Panc1 (cell line): ENCODE results near the gene PRR5L. TPM values are rescaled to one million over a fixed set of nuclear protein-coding genes. Genes with fewer than 3 reads are reported as not detected.

Experiments
- ATAC-seq: fragments of 200-7000 bp; cut with Tn5 transposase; 2 replicates; pipeline ENCODE4 v1.9.1; 2020; ENCODE audit warnings: mild to moderate bottlenecking, moderate library complexity
- BruUV-seq: library from RNA; stranded (reverse); fragments of 400-500 nt; replicated peaks from 2 replicates; lab custom pipeline; 2021; lab: Mats Ljungman, UMichigan
- CTCF ChIA-PET: fragments of 300-600 bp; sonication (Branson Sonifier 250); formaldehyde crosslinking; loops from one replicate; lab custom pipeline; 2022; ENCODE audit warnings: antibody characterized with exemption; lab: Charles Lee
- POLR2A ChIA-PET: fragments of 300-600 bp; sonication (Branson Sonifier 250); formaldehyde crosslinking; loops from one replicate; lab custom pipeline; 2022; ENCODE audit warnings: antibody characterized with exemption; lab: Charles Lee
- DNase-seq: peaks from one replicate; pipeline ENCODE4 v3.0.0-alpha.2; 2010; ENCODE audit warnings: low read depth, low spot score
- H3K27ac ChIP-seq: 2 replicates; pipeline ENCODE4 v1.5.1; 2011; ENCODE audit warnings: mild to moderate bottlenecking, low read length, inconsistent platforms
- H3K27me3 ChIP-seq: fragments of 200-500 bp; sonication (Bioruptor generic); 2 replicates; pipeline ENCODE4 v1.6.0; 2014; ENCODE audit warnings: low read length, inconsistent platforms; ENCODE audit not compliant: control insufficient read depth, insufficient read depth
- H3K36me3 ChIP-seq: fragments of 200-500 bp; sonication (Bioruptor generic); 2 replicates; pipeline ENCODE4 v1.5.1; 2014; ENCODE audit warnings: inconsistent platforms, mild to moderate bottlenecking, low read length, moderate library complexity; ENCODE audit not compliant: control insufficient read depth, insufficient read depth
- H3K4me1 ChIP-seq: 2 replicates; pipeline ENCODE4 v1.5.1; 2011; ENCODE audit warnings: inconsistent platforms, mild to moderate bottlenecking, low read length, moderate library complexity; ENCODE audit not compliant: control insufficient read depth, insufficient read depth
- H3K4me3 ChIP-seq, 2 experiments: 2 replicates each; pipeline ENCODE4 v1.5.1; 2011 to 2012; ENCODE audit warnings: low read depth in 2 of 2, low read length in 2 of 2, mild to moderate bottlenecking in 2 of 2, inconsistent platforms in 1 of 2, moderate library complexity in 1 of 2
- H3K9me3 ChIP-seq: fragments of 200-500 bp; sonication (Bioruptor generic); 2 replicates; pipeline ENCODE4 v1.5.1; 2014; ENCODE audit warnings: low read depth, mild to moderate bottlenecking, inconsistent platforms, low read length, moderate library complexity; ENCODE audit not compliant: control insufficient read depth, insufficient read depth
- CTCF ChIP-seq: fragments of 450-650 bp; IDR thresholded peaks from 2 replicates; pipeline ENCODE4 v1.5.1; 2017; ENCODE audit warnings: mild to moderate bottlenecking
- POLR2AphosphoS5 ChIP-seq: IDR thresholded peaks from 2 replicates; pipeline ENCODE4 v1.6.1; 2012; ENCODE audit warnings: mild to moderate bottlenecking, low read depth, low read length, moderate library complexity
- SIN3A ChIP-seq: IDR thresholded peaks from 2 replicates; pipeline ENCODE4 v1.6.1; 2012; ENCODE audit warnings: low read depth, mild to moderate bottlenecking, low read length, moderate library complexity, borderline replicate concordance; ENCODE audit not compliant: insufficient read depth
- TCF7L2 ChIP-seq: IDR thresholded peaks from 2 replicates; pipeline ENCODE4 v1.6.1; 2011; ENCODE audit warnings: mild to moderate bottlenecking, low read depth, low read length, inconsistent platforms
- in situ Hi-C: cut with HindIII; loops from 2 replicates; pipeline ENCODE4 v1.10.0; 2016; ENCODE audit warnings: low sequenced_read_pairs, low pct_unique_long_range_greater_than_20kb
- intact Hi-C: fragments of 100-400 bp; cut with micrococcal nuclease; formaldehyde crosslinking; loops from one replicate; pipeline ENCODE4 v1.10.0; 2022; ENCODE audit not compliant: unreplicated experiment
- total RNA-seq: library from RNA; stranded (reverse); gene quantifications from one replicate; pipeline ENCODE4 v1.2.1, GENCODE V29; 2021; ENCODE audit not compliant: unreplicated experiment
- TF ChIP-seq, protein P1 (sequence below), 2 experiments: IDR thresholded peaks; 2 replicates each; pipeline ENCODE4 v1.6.1; 2011 to 2012; ENCODE audit warnings: low read depth in 2 of 2, control low read depth in 1 of 2, low read length in 1 of 2, mild to moderate bottlenecking in 1 of 2, moderate library complexity in 1 of 2; ENCODE audit not compliant: insufficient read depth in 1 of 2

The PRR5L gene
- total RNA-seq, 1 experiment from 2014 or later, result 0.36 TPM

- no peaks in the 10 kb centered on the region for H3K9me3 ChIP-seq
- POLR2A ChIA-PET, result interaction anchor here (0.6 kb wide), 1 partner anchor 232 kb away, joined by 4 read pairs; no protein-coding TSS in a partner anchor
- H3K4me3 ChIP-seq, result no peak overlapping the region
- CTCF ChIA-PET, result no interaction called here
- no peaks in the 10 kb centered on the region for H3K4me1 ChIP-seq
- intact Hi-C loops, result no loop called here
- TF ChIP-seq CTCF (no peak), SIN3A (no peak), POLR2AphosphoS5 (no peak), TCF7L2 (no peak)
- TF ChIP-seq, protein P1, sequence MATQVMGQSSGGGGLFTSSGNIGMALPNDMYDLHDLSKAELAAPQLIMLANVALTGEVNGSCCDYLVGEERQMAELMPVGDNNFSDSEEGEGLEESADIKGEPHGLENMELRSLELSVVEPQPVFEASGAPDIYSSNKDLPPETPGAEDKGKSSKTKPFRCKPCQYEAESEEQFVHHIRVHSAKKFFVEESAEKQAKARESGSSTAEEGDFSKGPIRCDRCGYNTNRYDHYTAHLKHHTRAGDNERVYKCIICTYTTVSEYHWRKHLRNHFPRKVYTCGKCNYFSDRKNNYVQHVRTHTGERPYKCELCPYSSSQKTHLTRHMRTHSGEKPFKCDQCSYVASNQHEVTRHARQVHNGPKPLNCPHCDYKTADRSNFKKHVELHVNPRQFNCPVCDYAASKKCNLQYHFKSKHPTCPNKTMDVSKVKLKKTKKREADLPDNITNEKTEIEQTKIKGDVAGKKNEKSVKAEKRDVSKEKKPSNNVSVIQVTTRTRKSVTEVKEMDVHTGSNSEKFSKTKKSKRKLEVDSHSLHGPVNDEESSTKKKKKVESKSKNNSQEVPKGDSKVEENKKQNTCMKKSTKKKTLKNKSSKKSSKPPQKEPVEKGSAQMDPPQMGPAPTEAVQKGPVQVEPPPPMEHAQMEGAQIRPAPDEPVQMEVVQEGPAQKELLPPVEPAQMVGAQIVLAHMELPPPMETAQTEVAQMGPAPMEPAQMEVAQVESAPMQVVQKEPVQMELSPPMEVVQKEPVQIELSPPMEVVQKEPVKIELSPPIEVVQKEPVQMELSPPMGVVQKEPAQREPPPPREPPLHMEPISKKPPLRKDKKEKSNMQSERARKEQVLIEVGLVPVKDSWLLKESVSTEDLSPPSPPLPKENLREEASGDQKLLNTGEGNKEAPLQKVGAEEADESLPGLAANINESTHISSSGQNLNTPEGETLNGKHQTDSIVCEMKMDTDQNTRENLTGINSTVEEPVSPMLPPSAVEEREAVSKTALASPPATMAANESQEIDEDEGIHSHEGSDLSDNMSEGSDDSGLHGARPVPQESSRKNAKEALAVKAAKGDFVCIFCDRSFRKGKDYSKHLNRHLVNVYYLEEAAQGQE (IDR thresholded peaks at IDR 0.05; ENCODE audit: insufficient read depth in 1 of 2, low read depth in 2 of 2, low read length in 1 of 2), result no peak
- H3K27me3 ChIP-seq, result peaks cover 4% of the 10 kb centered on the region
- BruUV-seq, result no TSS peak
- no peak overlapping the region for H3K27ac ChIP-seq
- in situ Hi-C loops, result no loop called here
- DNase-seq (no peak), ATAC-seq (no peak)
- H3K36me3 ChIP-seq, result no peaks in the 10 kb centered on the region
Observed at GRCh38 chr11:36412781-36413383, 116.8 kb downstream of the PRR5L start.

DNA sequence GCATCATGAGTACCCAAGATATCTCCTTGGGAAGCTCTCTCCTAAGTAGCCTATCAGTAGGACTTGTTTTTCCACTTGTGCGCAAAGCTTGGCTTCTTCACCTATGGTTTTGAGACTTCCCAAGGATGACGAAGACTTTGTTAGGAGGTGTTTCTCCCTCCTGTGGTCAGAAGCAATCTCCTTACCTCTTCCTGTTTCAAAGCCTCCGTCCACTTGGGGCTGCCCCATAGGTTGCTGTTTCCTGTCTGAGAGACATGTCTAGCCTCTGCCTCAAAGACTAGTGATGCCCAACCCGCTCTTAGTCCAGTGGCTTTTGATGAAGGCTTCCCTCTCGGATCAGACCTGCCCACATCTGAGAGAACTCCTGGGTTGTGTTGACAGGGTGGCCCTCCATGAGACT is 121.1 kb downstream of the PRR5L start:
- TF ChIP-seq SIN3A (no peak), TCF7L2 (no peak), CTCF (no peak), POLR2AphosphoS5 (no peak)
- TF ChIP-seq, protein P1 (IDR thresholded peaks at IDR 0.05; ENCODE audit: insufficient read depth in 1 of 2, low read depth in 2 of 2, low read length in 1 of 2), result no peak
- no peaks in the 10 kb centered on the region for H3K36me3 ChIP-seq
- H3K9me3 ChIP-seq, result no peaks in the 10 kb centered on the region
- H3K4me3 ChIP-seq, result no peak overlapping the region
- H3K27me3 ChIP-seq, result no peaks in the 10 kb centered on the region; the same call in 1 of the 2 replicates
- DNase-seq (no peak), ATAC-seq (no peak)
- CTCF ChIA-PET, result no interaction called here
- POLR2A ChIA-PET, result no interaction called here
- H3K27ac ChIP-seq, result no peak overlapping the region
- no TSS peak for BruUV-seq
- in situ Hi-C loops, result no loop called here
- intact Hi-C loops, result no loop called here
- H3K4me1 ChIP-seq, result no peaks in the 10 kb centered on the region
